Metanephros (tissue), 1 donor: ENCODE results near the gene GP5. TPM values are rescaled to one million over a fixed set of nuclear protein-coding genes. Genes with fewer than 3 reads are reported as not detected.

ENCODE experiments used
- total RNA-seq: library from RNA; depleted of rRNA; stranded (reverse); fragments of >200 nt; gene quantifications from one replicate; pipeline ENCODE4 v1.2.3, GENCODE V29; 2014

The GP5 gene
- total RNA-seq: 1.6 TPM

GRCh38 chr3:194399166-194399565 is at the start of gene GP5:
GP5 (minus strand) TSS chr3:194399266; CDS start chr3:194398282, 984 bp downstream.

DNA sequence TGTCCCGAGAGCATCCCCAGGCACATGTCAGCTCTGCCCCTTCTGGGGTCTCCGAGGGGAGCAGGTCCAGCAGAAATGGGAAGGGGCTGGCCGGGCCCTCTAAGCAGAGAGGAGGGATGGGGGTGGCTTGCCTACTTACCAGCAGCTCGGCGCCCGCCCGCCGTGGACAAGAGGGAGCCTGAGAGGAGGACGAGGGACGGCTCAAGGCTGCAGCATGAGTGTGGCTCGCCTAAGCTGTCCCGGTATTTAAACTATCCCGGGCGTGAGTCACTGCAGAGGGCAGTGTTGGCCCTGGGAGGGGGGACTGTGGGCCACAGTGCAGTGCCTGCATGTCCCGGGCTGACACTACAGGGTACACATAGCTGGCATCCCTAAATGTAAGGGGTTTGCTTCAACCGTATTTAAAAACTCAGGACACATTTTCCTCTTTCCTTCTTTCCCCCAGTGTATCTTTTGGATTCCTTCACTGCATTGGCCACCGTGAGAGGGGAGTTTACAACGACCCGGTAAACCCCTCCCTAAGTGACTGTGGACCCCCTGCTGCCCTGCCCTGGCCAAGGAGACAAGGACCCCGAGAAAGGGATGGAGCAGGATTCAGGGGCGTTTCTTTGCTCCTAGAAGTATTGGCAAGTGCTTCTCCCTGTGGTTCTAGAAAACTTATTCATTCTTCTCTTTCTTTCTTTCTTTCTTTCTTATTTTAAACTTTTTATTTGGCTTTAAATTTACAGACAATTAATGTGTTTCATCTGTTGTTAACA is 29.4 kb downstream of the GP5 start, which contains the start of gene LRRC15:
LRRC15 (minus strand) TSS at position 222 of the 758 bp plus-strand sequence. CDS start 8,700 bp downstream, outside the sequence.

GRCh38 chr3:194351080-194351672 is 47.9 kb downstream of the GP5 start, which contains the start of gene CPN2:
CPN2 (minus strand) TSS chr3:194351328; CDS start chr3:194342702, 8,626 bp downstream.

Other genes starting within 250 kb of the GP5 start
- gene CPN2, start 47.9 kb downstream of the GP5 start, total RNA-seq: 0.12 TPM
- 0.06 TPM for gene LRRC15, start 29.5 kb downstream of the GP5 start, total RNA-seq
- gene ATP13A3, start 87.7 kb upstream of the GP5 start, total RNA-seq: 102 TPM
- 14.4 TPM for gene TMEM44, start 234.2 kb upstream of the GP5 start, total RNA-seq